K562 (cell line): ENCODE results near the gene DNAJC11. TPM values are rescaled to one million over a fixed set of nuclear protein-coding genes. Genes with fewer than 3 reads are reported as not detected.
A peak's percentile ranks its signal among the peaks of the same experiment; 100 is the strongest.

Experiments
- ARHGAP35 ChIP-seq: fragments of 450-650 bp; IDR thresholded peaks from 2 replicates; pipeline ENCODE4 v1.6.1; 2018; ENCODE audit not compliant: partially characterized antibody
- BCL6 ChIP-seq: fragments of 250-450 bp; sonication (Bioruptor Pico); IDR thresholded peaks from 2 replicates; pipeline ENCODE4 v1.4.0; 2020
- CGGBP1 ChIP-seq: fragments of 250-450 bp; sonication (Bioruptor Pico); IDR thresholded peaks from 2 replicates; pipeline ENCODE4 v1.9.0; 2021; ENCODE audit warnings: mild to moderate bottlenecking
- DPF2 ChIP-seq: fragments of 450-650 bp; IDR thresholded peaks from 2 replicates; pipeline ENCODE4 v1.6.1; 2016
- E2F8 ChIP-seq: fragments of 450-650 bp; IDR thresholded peaks from 2 replicates; pipeline ENCODE4 v1.7.1; 2018; ENCODE audit warnings: mild to moderate bottlenecking, low read depth; ENCODE audit not compliant: partially characterized antibody
- FOXP1 ChIP-seq: sonication (generic); formaldehyde crosslinking; IDR thresholded peaks from 2 replicates; pipeline ENCODE4 v1.8.0; 2022; ENCODE audit warnings: mild to moderate bottlenecking, missing genetic modification reagents
- HLTF ChIP-seq: fragments of 450-650 bp; IDR thresholded peaks from 2 replicates; pipeline ENCODE4 v1.6.1; 2016
- HNRNPL ChIP-seq: fragments of 200-400 bp; formaldehyde crosslinking; IDR thresholded peaks from 2 replicates; pipeline ENCODE4 v1.6.1; 2017; ENCODE audit warnings: low read depth, mild to moderate bottlenecking, low read length
- JUN ChIP-seq, 2 experiments: sonication (generic) in 1 of 2; formaldehyde crosslinking in 1 of 2; IDR thresholded peaks; 2 replicates each; pipeline versions ENCODE4 v1.6.1 to v1.8.0; 2012 to 2022; ENCODE audit warnings: borderline replicate concordance in 2 of 2, mild to moderate bottlenecking in 2 of 2, improper control_type of control experiment in 1 of 2, low read depth in 1 of 2, low read length in 1 of 2, missing genetic modification reagents in 1 of 2
- KAT2B ChIP-seq: IDR thresholded peaks from one replicate; pipeline ENCODE4 v1.6.1; 2012; ENCODE audit warnings: low read depth, mild to moderate bottlenecking, control low read depth, inconsistent platforms, low read length, moderate library complexity
- NELFE ChIP-seq: IDR thresholded peaks from 2 replicates; pipeline ENCODE4 v1.6.1; 2011; ENCODE audit warnings: mild to moderate bottlenecking; ENCODE audit not compliant: insufficient read depth, insufficient read length
- NR2C1 ChIP-seq, 2 experiments: fragments of 450-650 bp; IDR thresholded peaks; 2 replicates each; pipeline ENCODE4 v1.6.1; 2017; ENCODE audit warnings: mild to moderate bottlenecking in 2 of 2, antibody characterized with exemption in 1 of 2, inconsistent platforms in 1 of 2, missing compliant biosample characterization in 1 of 2, missing genetic modification characterization in 1 of 2
- NUFIP1 ChIP-seq: fragments of 450-650 bp; IDR thresholded peaks from 2 replicates; pipeline ENCODE4 v1.6.1; 2018; ENCODE audit not compliant: partially characterized antibody
- PYGO2 ChIP-seq: fragments of 450-650 bp; IDR thresholded peaks from 2 replicates; pipeline ENCODE4 v1.6.1; 2016; ENCODE audit warnings: mild to moderate bottlenecking, missing genetic modification characterization, moderate library complexity, missing compliant biosample characterization
- SMARCA5 ChIP-seq: fragments of 450-650 bp; IDR thresholded peaks from 2 replicates; pipeline ENCODE4 v1.6.1; 2016
- TRIM24 ChIP-seq, 2 experiments: fragments of 450-650 bp; IDR thresholded peaks; 2 replicates each; pipeline ENCODE4 v1.6.1; 2016
- WHSC1 ChIP-seq: IDR thresholded peaks from one replicate; pipeline ENCODE4 v1.6.1; 2012; ENCODE audit warnings: low read length, control low read depth, inconsistent platforms
- YBX1 ChIP-seq: fragments of 450-650 bp; IDR thresholded peaks from 2 replicates; pipeline ENCODE4 v1.7.1; 2016; ENCODE audit warnings: mild to moderate bottlenecking
- ZBTB26 ChIP-seq: fragments of 450-650 bp; formaldehyde crosslinking; IDR thresholded peaks from 2 replicates; pipeline ENCODE4 v1.4.0; 2022; ENCODE audit warnings: missing genetic modification characterization
- ZNF146 ChIP-seq: IDR thresholded peaks from one replicate; pipeline ENCODE4 v1.6.1; 2018; ENCODE audit warnings: missing compliant biosample characterization; ENCODE audit not compliant: unreplicated experiment
- ZNF184 ChIP-seq: sonication (generic); formaldehyde crosslinking; IDR thresholded peaks from 2 replicates; pipeline ENCODE4 v1.5.0; 2020; ENCODE audit warnings: missing genetic modification reagents
- ZNF507 ChIP-seq: conservative IDR thresholded peaks from 2 replicates; pipeline ENCODE4 v1.6.1; 2017; ENCODE audit warnings: missing genetic modification characterization, missing compliant biosample characterization
- ZNF764 ChIP-seq: fragments of 250-450 bp; sonication (Bioruptor Pico); IDR thresholded peaks from 2 replicates; pipeline ENCODE4 v1.4.0; 2020; ENCODE audit warnings: low read depth, mild to moderate bottlenecking, moderate library complexity
- polyA plus RNA-seq, 8 experiments: library from polyadenylated mRNA; depleted of rRNA in 4 of 8; stranded (reverse) in 5 of 8; unstranded in 3 of 8; fragments of >200 nt; fragmentation: Nextera tagmentation in 2 of 8; fragmentation: Illumina TruSeq in 1 of 8; extraction: Ambion mirVana in 2 of 8; extraction: Trizol in 1 of 8; gene quantifications; 2 replicates each; pipeline versions ENCODE4 v1.2.1 to v1.2.3, GENCODE V29; 2011 to 2014; ENCODE audit warnings: inconsistent platforms in 1 of 8, missing spikeins in 1 of 8
- total RNA-seq, 7 experiments: library from RNA; depleted of rRNA in 6 of 7; stranded (reverse); fragments of >200 nt in 6 of 7; fragmentation: Illumina TruSeq in 2 of 7; extraction: Trizol in 2 of 7; gene quantifications; 2 replicates each; pipeline versions ENCODE4 v1.2.1 to v1.2.3, GENCODE V29; 2011 to 2021; ENCODE audit warnings: low replicate concordance in 1 of 7
- TF ChIP-seq, protein P1 (sequence below): fragments of 450-650 bp; conservative IDR thresholded peaks from 2 replicates; pipeline ENCODE4 v1.6.1; 2016; ENCODE audit warnings: missing genetic modification characterization, low read depth, mild to moderate bottlenecking, missing compliant biosample characterization, moderate library complexity

DNAJC11 gene
- total and polyA plus RNA-seq, 9 of the 15 experiments (the other 6 are each of a cell fraction or from before 2014, with no cell fraction given) = 14.1 to 123 (median 76.6) TPM

GRCh38 chr1:6601049-6601922 lies 100.3 kb downstream of the DNAJC11 start (continued):
- TF ChIP-seq E2F8 = no peak
- no peak for TF ChIP-seq KAT2B
- no peak for TF ChIP-seq NUFIP1
- TF ChIP-seq ZBTB26 = no peak
- TF ChIP-seq ARHGAP35 = no peak
- 0 out of 2 replicates have a peak, but pooled peaks have one; percentile 13 for TF ChIP-seq HLTF
- TF ChIP-seq ZNF184 (CRISPR knock-in tag) = no peak
- peak; percentile 83 for TF ChIP-seq JUN (IDR thresholded peaks at IDR 0.05; ENCODE audit: borderline replicate concordance, low read depth, low read length)
- TF ChIP-seq JUN (CRISPR knock-in tag; IDR thresholded peaks at IDR 0.05; ENCODE audit: borderline replicate concordance) = 0 out of 2 replicates have a peak, but pooled peaks have one; percentile 72
- TF ChIP-seq ZNF146 (CRISPR knock-in tag) = no peak
- no peak for TF ChIP-seq ZNF507 (tag)
- TF ChIP-seq, protein P1, sequence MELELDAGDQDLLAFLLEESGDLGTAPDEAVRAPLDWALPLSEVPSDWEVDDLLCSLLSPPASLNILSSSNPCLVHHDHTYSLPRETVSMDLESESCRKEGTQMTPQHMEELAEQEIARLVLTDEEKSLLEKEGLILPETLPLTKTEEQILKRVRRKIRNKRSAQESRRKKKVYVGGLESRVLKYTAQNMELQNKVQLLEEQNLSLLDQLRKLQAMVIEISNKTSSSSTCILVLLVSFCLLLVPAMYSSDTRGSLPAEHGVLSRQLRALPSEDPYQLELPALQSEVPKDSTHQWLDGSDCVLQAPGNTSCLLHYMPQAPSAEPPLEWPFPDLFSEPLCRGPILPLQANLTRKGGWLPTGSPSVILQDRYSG (tag) = 0 out of 2 replicates have a peak, but pooled peaks have one; percentile 24
- TF ChIP-seq NELFE = no peak
- TF ChIP-seq PYGO2 (tag) = no peak
- no peak for TF ChIP-seq YBX1
- no peak for TF ChIP-seq BCL6 (CRISPR knock-in tag)
- no peak for TF ChIP-seq TRIM24 (IDR thresholded peaks at IDR 0.05)
- no peak for TF ChIP-seq CGGBP1 (CRISPR knock-in tag)
- peak; percentile 52; the same call in 1 of the 2 replicates for TF ChIP-seq SMARCA5
- TF ChIP-seq HNRNPL = 0 out of 2 replicates have a peak, but pooled peaks have one; percentile 14
- TF ChIP-seq NR2C1 (IDR thresholded peaks at IDR 0.05) = no peak
- TF ChIP-seq NR2C1 (tag; IDR thresholded peaks at IDR 0.05) = 0 out of 2 replicates have a peak, but pooled peaks have one; percentile 30
- peak; percentile 89; the same call in 1 of the 2 replicates for TF ChIP-seq FOXP1 (CRISPR knock-in tag)
- TF ChIP-seq WHSC1 = no peak
- TF ChIP-seq DPF2 = peak; percentile 66; the same call in 1 of the 2 replicates
- TF ChIP-seq ZNF764 (CRISPR knock-in tag) = no peak
